Erythroblast (primary cell): ENCODE data around the gene SPHKAP.
"Not testable (repeated sequence)": the region's sequence is repeated elsewhere in the genome, so short reads cannot be mapped to it uniquely, and the experiment has no call there.

Experiments
- DNase-seq, 2 experiments: peaks; one replicate each; lab custom pipeline; 2025; lab: John Stamatoyannopoulos, UW
- GATA1 ChIP-seq: IDR thresholded peaks from 2 replicates; pipeline ENCODE4 v1.6.1; 2011; ENCODE audit warnings: low read depth, mild to moderate bottlenecking, control low read depth, low read length, moderate library complexity
- POLR2A ChIP-seq: IDR thresholded peaks from 2 replicates; pipeline ENCODE4 v1.6.1; 2011; ENCODE audit warnings: mild to moderate bottlenecking, low read length

The SPHKAP gene

DNA sequence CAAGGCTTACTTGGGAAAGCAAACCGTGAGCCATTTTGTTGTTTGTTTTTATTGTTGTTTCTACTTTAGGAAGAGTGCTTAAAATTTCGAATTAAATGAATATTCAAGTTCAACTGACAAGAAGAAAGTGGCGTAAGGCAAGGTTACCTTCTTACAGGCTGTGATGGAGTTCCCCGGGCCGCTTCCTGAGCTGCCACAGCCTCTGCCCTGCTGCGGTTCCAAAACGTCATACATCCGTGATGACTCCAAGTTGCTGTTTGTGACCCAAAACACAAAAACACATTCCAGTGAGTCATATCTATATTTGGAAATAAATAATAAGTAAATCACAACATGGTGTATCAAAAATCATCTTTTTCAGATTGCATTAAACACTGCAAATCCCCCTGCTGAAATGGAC is 49.7 kb downstream of the SPHKAP start:
- DNase-seq = no peak
- no peak for TF ChIP-seq GATA1

DNA sequence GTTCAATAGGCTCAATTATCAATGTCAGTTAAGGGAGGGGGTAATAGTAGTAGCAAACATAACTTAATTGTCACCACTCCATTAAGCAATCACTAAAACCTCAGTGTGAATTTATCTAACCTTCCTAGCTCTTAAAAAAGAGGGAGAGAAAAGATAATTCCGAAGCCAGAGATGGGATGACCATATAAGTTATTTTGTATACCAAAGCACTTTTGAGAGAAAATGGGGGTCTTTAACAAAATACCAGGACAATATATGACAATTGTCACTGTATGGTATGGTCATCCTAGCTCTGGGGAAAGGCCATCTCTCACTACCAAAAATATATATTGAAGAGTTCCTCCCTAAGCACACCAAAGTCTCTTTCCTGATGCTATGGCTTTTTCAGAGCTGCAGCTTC is 55.1 kb downstream of the SPHKAP start:
- no peak for DNase-seq
- TF ChIP-seq POLR2A (no peak), GATA1 (no peak)

DNA sequence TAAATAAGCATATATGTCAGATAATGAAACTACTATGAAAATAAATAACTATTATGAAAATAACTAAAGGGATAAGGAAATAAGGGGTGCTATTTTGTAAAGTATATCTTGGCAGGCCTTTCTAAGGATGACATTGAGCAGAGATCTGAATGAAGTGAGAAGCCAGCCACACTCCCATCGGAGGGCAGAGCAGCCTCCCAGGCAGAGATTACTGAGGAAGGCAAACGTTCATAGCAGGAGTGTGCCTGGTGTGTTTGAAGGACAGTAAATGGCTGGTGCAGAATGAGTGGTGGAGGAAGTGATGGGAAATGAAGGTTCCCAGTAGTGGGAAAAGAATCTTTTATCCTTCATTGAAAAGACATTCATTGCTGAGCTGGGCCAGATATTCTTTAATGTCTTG is 62.5 kb downstream of the SPHKAP start:
- no peak for TF ChIP-seq GATA1
- DNase-seq = no peak

- DNase-seq = no peak
- TF ChIP-seq GATA1 (no peak), POLR2A (no peak)
These were observed 73.6 kb downstream of the SPHKAP start for GRCh38 chr2:228107846-228108245.

DNA sequence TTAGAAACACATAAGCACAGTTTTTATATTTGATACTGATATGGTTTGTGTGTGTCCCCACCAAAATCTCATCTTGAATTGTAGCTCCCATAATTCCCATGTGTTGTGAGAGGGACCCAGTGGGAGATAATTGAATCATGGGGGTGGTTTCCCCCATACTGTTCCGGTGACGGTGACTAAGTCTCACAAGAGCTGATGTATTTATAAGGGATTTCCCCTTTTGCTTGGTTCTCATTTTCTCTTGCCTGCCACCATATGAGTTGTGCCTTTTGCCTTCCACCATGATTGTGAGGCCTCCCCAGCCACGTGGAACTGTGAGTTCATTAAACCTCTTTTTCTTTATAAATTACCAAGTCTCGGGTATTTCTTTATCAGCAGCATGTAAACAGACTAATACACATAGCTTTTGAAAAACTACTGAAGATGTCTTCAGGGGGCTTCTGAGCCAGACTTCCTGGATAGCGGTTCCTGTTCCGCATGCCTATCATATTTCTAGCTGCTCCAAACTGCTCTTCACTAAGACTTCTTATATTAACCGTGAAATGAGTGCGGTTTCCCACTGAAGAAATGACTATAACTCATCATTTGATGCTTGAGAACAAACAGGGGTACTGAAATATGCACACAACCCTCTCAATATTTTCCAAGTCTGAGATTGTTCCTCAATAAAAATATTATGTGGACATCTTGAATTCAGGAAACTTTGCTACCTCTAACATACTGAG is 75.8 kb downstream of the SPHKAP start:
- no peak for DNase-seq
- TF ChIP-seq POLR2A = no peak

DNA sequence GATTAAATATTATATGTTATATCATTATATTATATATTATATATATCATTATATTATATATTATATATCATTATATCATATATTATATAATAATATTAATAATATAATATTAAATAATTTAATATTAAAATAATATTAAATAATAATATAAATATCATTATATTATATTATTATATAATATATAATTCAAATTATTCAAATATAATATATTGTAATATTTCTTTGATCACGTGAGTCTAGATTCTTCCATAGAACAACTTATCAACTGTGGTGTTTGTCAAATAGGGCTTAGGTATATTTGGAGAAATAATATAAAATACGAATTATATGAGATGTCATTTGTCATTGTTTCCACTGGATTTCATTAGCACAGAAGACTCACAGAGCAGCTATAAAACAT is 77.3 kb downstream of the SPHKAP start:
- DNase-seq = no peak
- no peak for TF ChIP-seq GATA1
- no peak for TF ChIP-seq POLR2A

GRCh38 chr2:228103379-228103778 is 78.1 kb downstream of the SPHKAP start:
- TF ChIP-seq POLR2A = no peak
- no peak for TF ChIP-seq GATA1

GRCh38 chr2:228102949-228103348 is 78.5 kb downstream of the SPHKAP start:
- TF ChIP-seq POLR2A = no peak
- no peak for TF ChIP-seq GATA1
- no peak for DNase-seq

More at GRCh38 chr2:228103379-228103778, 78.1 kb downstream of the SPHKAP start:
- no peak for DNase-seq

GRCh38 chr2:228094377-228094921 is 87.0 kb downstream of the SPHKAP start:
- DNase-seq = no peak

DNA sequence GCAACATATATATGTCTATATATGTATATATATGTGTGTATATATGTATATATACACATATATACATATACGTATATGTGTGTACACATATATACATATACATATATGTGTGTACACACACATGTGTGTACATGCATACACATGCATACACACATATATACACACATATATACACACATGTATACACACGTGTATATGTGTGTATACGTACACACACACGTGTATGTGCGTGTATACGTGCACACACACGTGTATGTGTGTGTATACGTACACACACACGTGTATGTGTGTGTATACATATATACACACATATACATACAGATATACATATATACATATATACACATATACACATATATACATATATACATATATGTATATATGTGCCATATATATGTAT is 89.4 kb downstream of the SPHKAP start:
- no peak for DNase-seq
- TF ChIP-seq GATA1 = no peak
- no peak for TF ChIP-seq POLR2A

More at GRCh38 chr2:228094377-228094921, 87.0 kb downstream of the SPHKAP start:
- TF ChIP-seq GATA1 (no peak), POLR2A (no peak)

DNA sequence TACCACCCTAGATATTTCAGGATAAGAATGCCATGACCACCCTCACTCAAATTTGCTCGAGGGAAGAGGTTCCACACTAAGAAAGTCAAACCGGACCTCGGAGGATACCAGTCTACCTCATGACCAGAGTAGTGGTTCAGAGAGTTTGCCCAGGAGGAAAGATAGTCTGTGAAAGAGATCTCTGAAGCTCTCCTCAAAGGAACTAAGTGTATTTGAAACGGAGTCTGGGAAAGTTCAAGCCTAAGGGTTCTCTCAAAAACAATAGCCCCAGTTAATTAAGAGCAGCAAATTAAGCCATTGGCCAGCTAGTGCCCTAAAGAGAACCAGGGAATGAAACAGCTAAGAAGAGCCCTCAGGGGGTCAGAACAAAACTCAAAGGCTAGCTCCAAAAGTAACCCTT is 94.9 kb downstream of the SPHKAP start:
- TF ChIP-seq GATA1 = no peak
- TF ChIP-seq POLR2A = no peak
- no peak for DNase-seq

DNA sequence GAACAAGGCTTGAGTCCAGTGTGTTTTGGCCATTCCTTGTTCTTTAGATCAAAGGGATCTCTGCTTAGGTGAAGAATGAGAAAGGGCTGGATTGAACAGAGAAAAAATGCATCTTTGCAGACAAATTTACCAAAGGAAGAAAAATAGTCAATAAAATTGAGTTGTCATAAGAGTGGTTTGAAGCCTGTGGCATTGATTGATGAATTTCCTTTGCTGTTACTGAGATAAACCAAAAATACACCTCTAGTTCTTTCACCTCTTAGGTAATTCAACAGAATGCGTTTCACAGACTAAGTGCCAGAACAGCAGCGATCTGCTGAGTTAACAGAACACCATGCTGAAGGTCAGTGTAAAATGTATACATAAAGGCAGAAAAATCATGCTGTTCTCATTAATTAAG is 96.8 kb downstream of the SPHKAP start:
- no peak for DNase-seq
- TF ChIP-seq POLR2A = no peak
- TF ChIP-seq GATA1 = no peak

GRCh38 chr2:228083131-228083530 is 98.4 kb downstream of the SPHKAP start:
- no peak for DNase-seq
- no peak for TF ChIP-seq GATA1
- TF ChIP-seq POLR2A = no peak

DNA sequence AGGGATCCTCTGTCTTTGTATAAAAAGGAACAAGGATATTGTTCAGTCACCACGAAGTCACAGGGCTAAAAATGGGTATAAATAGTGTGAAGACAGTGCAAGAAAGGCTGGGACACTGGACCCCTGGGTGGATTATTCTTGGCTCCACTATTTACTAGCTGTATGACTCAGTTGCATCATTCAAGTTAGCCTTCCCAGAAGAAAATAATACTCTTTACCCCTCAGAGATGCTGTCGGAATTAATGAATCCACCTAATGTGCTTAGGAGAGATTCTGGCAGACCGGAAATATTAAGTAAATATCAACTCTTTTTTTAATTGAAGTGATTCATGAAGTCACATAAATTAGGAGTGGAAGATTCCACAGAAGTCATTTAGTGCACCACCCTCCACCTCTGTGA is 98.9 kb downstream of the SPHKAP start:
- no peak for DNase-seq
- no peak for TF ChIP-seq GATA1
- no peak for TF ChIP-seq POLR2A

DNA sequence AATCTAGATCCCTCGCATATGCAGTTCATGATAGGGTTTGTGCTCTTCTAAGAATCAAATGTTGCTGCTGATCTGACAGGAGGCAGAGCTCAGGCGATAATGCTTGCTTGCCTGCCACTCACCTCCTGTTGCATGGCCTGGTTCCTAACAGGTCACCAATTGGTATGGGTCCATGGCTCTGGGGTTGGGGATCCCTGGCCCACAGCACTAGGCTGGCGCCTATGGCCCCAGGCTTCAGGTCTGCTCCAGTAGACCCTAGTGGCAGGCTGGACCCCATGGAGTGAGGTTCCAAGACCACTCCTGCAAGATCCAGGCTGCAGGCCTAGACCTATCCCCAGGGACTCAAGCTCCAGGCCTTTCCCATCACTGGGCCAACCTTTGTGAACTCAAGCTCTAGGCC is 102.3 kb downstream of the SPHKAP start:
- TF ChIP-seq POLR2A = no peak
- no peak for TF ChIP-seq GATA1

DNA sequence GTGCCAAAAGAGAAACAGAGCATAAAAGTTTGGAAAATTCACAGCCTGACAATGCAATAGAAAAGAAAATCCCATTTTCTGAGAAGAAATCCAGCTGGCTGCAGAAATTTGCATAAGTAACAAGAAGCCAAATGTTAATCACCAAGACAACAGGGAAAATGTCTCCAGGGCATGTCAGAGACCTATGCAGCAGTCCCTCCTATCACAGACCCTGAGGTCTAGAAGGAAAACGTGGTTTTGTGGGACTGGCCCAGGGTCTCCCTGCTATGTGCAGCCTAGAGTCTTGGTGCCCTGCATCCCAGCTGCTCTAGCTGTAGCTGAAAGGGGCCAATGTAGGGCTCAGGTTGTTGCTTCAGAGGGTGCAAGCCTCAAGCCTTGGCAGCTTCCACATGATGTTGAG is 104.8 kb downstream of the SPHKAP start:
- not testable (repeated sequence) for DNase-seq

More for the DNA sequence above, 102.3 kb downstream of the SPHKAP start:
- no peak for DNase-seq
